NOMO-1 treated with dmso at 0.1 percent for 144 hours (cell line): ENCODE results near the gene C10orf105.

Experiments
- DNase-seq: peaks from one replicate; lab custom pipeline; 2025; ENCODE audit not compliant: unreplicated experiment; lab: John Stamatoyannopoulos, UW

C10orf105 gene

GRCh38 chr10:71718165-71718698 is 1.3 kb downstream of the C10orf105 start:
- DNase-seq, result no peak

- no peak for DNase-seq
Measured at GRCh38 chr10:71717551-71717951, 2.0 kb downstream of the C10orf105 start.

DNA sequence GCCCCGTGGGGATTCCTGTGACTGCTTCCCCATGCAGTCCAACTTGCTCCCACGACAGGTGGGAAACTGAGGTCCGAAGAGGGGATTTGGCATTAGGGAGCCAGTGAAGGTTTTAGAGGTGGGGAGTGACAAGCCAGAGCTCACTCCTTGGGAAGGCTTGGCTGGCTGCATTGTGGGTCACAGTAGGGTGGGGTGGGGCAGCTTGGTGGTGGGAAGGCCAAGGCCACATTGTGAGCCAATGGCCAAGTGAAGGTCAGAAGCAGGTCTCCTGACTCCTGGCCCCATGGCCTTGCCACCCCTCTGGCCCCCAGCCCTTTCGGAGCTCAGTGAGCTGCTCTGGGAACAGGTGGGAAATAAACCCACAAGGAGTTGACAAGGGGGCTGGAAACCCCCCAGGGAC is 2.5 kb downstream of the C10orf105 start:
- no peak for DNase-seq

DNA sequence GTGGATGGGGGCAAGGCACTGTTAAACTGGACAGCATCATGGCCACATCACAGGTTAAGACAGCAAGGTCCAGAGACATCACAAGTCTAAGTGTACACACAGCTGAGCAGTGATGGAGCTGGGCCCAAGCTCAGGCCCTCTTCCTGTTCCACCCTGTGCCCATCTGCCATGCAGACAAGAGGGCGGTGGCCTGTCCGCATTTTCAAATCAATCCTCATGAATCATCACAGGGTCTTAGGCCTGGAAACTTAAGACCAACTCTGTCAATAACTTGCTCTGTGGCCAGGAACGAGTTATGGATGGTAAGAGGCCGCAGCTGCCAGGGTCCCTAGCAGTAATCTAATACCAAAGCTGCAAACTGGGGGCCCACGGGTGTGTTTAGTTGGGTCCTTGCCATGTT is 3.2 kb downstream of the C10orf105 start:
- no peak for DNase-seq

DNA sequence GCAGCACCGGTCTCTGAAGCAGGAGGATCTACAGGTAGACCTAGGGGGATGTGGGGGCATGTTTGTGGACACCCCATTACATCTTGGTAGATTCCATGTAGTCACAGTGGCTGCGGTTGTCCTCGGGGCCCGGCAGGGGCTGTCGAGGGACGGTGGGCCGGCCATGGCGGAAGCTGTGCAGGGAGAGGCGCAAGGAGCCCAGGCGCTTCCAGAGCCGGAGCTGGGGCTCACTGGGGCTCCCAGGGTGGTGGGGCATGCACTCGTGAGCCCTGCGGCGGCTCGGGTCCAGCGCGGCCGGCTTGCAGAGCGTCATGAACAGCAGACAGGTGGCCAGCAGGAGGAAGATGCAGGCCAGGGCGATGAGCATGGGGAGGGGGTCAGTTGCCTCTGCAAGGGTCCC is 3.7 kb downstream of the C10orf105 start:
- DNase-seq, result no peak

DNA sequence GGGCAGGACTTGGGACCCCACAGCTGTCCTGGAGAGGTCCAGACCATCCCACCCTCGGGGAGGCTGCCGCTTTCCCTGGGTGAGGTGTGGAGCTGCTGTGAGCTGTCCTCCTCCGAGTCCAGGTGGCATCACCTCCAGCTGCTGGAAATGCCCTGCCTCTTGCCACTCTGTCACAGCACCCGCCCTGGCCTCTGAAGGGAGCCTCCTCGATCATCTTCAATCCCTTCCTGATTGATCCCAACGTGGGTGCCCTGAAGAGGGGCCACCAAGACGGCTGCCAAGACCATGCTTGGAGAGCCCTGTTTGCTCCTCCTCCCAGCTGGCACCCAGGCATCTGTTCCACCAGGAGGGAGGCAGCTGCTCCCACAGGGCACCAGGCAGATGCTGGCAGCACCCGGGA is 4.6 kb downstream of the C10orf105 start:
- no peak for DNase-seq

GRCh38 chr10:71714592-71714991 is 5.0 kb downstream of the C10orf105 start:
- no peak for DNase-seq

- no peak for DNase-seq
Measured at GRCh38 chr10:71714031-71714410, 5.6 kb downstream of the C10orf105 start.

GRCh38 chr10:71713135-71714030 is 6.2 kb downstream of the C10orf105 start:
- peak; percentile 86 for DNase-seq

DNA sequence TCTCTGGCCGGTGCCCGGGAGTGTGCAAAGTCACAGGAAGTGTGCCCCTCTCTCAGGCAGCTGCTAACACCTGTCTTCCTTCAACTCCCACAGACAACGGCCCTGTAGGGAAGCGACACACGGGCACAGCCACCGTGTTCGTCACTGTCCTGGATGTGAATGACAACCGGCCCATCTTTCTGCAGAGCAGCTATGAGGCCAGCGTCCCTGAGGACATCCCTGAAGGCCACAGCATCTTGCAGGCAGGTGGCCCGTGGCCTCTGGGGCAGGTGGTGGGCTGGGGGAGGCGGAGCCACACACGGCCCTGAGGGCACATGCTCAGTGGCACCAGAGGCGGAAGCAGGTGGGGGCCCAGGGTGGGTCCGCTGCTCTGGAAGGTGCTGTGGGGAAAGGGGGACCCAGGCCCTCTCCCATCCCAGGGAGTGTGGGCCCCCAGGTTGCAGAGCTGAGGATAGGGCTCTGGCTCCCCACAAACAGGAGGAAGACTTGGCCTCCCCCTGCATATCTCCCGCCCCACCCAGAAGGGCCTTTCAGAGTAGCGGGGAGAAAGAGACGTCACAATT is 6.9 kb downstream of the C10orf105 start:
- no peak for DNase-seq

GRCh38 chr10:71712170-71712569 is 7.4 kb downstream of the C10orf105 start:
- DNase-seq, result no peak

DNA sequence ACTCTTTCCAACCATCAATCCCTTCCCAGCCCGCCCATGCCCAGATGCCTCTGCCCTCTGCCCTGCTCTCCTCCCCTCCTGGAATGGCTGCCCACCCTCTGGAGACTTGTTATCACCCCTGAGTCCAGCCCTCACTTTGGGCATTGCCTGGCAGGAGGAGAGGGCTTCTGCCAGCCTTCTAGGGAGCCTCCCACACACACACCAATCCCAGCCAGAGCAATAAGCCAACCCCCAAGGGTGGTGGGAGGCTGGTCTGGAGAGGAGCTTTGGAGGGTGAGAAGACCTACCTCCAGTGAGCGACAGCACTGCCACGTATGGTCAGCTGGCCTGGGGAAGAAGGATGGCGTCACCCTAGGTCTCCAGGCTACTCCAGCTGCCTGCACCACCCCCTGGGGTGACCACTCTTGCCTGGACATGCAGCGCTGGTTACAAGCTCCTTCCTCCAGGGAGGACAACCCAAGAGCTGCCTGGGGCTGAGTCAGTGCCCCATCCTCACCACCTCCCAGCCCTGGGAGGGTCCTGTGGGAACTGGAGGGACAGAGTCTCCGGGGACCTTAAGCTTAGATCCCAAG is 8.4 kb downstream of the C10orf105 start:
- DNase-seq, result no peak

DNA sequence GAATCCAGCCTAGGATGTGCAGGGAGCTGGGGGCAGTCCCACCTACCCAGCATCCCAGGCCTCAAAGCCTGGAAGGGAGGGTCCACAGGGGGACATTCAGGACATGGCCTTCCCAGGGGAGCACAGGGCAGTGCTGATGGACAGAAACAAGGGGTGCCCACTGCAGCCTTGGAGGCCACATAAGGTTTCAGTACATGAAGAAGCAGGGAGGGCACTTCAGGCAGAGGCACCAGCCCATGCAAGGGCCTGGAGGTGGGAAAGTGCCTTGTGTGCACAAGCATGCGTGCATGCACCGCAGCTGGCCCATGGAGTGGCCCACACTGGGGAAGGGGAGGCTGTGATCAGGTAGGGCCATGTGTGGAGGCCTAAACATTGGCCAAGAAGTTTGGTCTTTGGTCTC is 9.1 kb downstream of the C10orf105 start:
- no peak for DNase-seq

DNA sequence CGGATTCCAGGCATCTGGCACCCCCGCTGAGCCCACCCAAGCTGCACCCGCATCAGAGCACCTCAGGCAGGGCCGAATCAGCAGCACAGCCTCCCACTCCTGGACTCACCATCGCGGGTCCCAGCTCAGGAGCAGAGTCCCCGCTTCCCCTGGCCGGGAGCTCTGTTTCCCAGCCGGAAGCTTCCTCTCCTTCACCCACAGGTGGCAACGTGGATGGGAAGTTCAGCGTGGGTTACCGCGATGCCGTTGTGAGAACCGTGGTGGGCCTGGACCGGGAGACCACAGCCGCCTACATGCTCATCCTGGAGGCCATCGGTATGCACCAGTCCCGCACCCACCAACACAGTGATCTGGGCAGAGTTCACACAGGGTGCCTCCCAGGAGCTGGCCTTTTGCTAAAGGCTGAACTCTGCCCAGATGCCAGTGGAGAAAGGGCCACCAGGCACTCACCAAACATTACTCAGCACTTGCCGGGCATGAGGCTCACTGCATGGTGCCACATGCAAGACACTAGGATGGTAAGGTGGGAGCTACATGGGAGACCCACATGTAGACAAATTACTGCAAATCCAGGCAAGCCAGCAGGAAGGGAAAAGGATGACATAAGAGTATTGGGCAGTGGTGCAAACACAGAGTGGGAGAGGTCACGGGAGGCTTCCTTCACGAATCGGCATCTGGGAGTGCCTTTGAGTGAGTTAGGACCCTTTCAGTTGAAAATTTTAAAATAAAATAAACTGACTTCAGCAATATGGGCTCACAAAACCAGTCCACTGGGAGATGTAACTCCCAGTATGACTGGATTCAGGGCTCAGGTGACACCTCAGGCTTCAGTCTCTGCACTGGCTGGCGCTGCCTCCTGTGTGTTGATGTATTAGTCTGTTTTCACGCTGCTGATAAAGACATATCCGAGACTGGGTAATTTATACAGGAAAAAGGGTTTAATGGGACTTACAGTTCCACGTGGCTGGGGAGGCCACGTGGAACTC is 10.4 kb downstream of the C10orf105 start:
- no peak for DNase-seq

GRCh38 chr10:71708301-71708703 is 11.3 kb downstream of the C10orf105 start:
- DNase-seq, result no peak

DNA sequence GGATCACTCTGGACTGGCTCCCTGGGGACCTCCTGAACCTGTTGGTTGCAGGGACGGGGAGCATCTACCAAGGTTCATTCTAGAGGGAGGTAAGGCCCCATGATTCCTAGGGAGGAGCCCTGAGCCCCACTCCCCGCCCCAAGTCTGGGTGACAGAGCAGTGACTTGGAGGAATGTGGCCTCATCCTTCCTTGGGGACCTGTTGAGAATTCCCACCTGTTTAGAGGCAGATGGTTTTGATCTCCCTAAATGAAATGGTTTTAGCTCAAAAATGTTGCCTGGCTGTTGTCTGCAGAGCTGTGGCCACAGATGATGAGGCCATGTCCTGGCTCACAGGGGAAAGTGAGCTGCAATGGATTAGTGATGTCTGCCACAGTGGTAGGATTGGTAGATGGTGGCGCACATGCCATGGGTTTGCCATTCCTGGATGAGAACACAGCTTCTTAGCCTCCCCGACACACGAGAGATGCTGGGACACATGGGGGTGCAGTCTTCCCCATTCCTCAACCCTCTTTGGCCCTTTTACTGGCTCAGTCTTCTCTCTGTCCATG is 12.3 kb downstream of the C10orf105 start:
- DNase-seq, result no peak

DNA sequence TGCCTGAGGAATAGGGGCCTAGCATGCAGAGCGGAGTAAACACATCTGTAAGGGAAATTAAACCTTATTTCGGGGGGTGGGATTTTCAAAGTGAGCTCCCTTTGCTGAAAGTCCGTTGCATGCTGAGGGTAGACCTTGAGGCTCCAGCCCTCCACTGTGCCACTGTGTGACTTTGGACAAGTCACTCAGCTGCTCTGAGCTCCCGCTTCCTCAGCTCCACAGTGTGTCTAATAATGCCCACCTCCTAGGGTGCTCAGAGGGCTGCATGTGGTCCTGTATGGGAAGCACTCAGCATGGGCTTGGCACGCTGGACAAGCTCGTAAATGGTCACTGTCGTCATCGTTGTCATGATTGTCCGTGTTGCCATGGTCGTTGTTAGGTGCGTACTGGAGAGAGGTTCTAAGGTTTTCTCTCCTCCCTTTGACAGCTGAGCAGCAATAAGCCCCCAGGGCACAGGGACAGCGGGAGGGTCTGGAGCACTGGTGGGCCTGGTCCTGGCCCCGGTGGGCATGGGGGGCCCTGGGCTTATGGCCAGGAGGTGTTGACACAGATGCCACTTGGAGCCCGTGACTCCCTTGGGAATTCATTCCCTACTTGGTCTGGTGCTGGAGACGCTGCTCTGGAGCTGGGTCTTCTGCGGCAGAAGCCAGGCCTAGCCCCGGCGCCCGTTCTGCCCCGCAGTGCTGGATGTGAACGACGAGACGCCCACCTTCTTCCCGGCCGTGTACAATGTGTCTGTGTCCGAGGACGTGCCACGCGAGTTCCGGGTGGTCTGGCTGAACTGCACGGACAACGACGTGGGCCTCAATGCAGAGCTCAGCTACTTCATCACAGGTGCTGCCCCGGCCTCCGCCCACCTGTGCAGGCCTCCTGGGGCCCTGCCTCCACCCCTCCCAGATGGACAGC is 13.1 kb downstream of the C10orf105 start:
- DNase-seq, result no peak

GRCh38 chr10:71705582-71705981 is 14.0 kb downstream of the C10orf105 start:
- DNase-seq, result no peak

DNA sequence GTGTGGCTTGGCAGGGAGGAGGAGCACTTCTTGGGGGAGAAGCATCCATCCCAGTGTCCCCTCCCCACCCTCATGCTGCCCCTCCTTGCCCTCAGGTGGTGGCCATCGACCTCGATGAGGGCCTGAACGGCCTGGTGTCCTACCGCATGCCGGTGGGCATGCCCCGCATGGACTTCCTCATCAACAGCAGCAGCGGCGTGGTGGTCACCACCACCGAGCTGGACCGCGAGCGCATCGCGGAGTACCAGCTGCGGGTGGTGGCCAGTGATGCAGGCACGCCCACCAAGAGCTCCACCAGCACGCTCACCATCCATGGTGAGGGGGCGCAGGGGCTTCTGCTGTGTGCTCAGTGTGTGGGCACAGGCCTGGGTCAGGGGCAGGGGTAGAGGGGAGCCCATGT is 14.8 kb downstream of the C10orf105 start:
- DNase-seq, result no peak

- DNase-seq, result no peak
Measured at GRCh38 chr10:71703577-71703976, 16.0 kb downstream of the C10orf105 start.
